OCI-LY1 (cell line): ENCODE measurements around the gene TRABD2B.

ENCODE experiments used
- EZH2 ChIP-seq: fragments of 200-600 bp; sonication (generic), shearing (Covaris generic); IDR thresholded peaks from 2 replicates; pipeline ENCODE4 v1.8.0; 2017; ENCODE audit warnings: borderline replicate concordance, mixed run types, mild to moderate bottlenecking, antibody characterized with exemption, low read length, moderate library complexity, mixed read lengths
- TF ChIP-seq, protein P1 (sequence below): fragments of 200-600 bp; sonication (generic), shearing (Covaris generic); IDR thresholded peaks from 2 replicates; pipeline ENCODE4 v1.5.1; 2017; ENCODE audit warnings: mild to moderate bottlenecking, antibody characterized with exemption, low read length, moderate library complexity, mixed read lengths

DNA sequence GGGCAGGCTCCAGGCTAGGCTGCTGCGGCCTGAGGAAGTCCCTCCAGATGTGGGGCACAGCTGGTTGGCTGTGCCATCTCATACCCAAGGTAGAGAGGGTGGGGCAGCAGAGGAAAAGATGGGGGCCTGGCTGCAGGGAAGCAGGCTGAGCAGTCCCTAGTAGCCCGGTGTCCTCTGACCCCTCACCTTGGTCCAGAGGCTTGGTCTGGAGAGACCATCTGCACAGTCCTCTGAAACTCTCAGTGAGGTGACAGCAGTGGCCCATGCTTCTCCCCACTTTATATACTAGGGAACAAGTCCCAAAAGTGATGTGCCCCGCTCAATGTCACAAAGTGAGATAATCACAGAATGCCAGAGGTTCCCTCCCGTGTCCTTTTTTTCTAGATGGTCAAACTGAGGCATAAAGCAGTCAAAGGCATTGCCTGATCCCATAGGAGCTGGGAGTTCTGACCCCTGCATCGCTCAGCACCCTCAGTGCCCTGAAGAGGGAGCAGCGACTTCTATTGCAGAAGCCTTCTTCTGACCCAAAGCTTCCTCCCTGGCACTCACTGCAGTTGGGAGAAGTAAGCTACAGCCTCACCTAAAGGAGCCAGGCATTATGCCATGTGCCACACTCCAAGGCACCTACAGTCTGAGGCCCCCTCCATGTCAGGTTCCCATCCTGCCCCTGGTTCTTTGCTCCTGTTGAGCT is 45.5 kb downstream of the TRABD2B start:
- TF ChIP-seq, protein P1, sequence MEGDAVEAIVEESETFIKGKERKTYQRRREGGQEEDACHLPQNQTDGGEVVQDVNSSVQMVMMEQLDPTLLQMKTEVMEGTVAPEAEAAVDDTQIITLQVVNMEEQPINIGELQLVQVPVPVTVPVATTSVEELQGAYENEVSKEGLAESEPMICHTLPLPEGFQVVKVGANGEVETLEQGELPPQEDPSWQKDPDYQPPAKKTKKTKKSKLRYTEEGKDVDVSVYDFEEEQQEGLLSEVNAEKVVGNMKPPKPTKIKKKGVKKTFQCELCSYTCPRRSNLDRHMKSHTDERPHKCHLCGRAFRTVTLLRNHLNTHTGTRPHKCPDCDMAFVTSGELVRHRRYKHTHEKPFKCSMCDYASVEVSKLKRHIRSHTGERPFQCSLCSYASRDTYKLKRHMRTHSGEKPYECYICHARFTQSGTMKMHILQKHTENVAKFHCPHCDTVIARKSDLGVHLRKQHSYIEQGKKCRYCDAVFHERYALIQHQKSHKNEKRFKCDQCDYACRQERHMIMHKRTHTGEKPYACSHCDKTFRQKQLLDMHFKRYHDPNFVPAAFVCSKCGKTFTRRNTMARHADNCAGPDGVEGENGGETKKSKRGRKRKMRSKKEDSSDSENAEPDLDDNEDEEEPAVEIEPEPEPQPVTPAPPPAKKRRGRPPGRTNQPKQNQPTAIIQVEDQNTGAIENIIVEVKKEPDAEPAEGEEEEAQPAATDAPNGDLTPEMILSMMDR: no peak
- no peak for TF ChIP-seq EZH2
